Lower lobe of right lung (tissue), 2 donors: Measurements from ENCODE around the gene CASZ1. TPM values are rescaled to one million over a fixed set of nuclear protein-coding genes. Genes with fewer than 3 reads are reported as not detected.
A peak's percentile ranks its signal among the peaks of the same experiment; 100 is the strongest.

ENCODE experiments used
- ATAC-seq, 2 donors: fragments of 200-7000 bp; cut with Tn5 transposase; one replicate each; pipeline ENCODE4 v1.9.1; 2020 to 2022; ENCODE audit warnings: mild to moderate bottlenecking in 2 of 2, moderate library complexity in 2 of 2
- DNase-seq: peaks from one replicate; pipeline ENCODE4 v3.0.0-alpha.2; 2020
- H3K27ac ChIP-seq: fragments of 200-600 bp; one replicate; pipeline ENCODE4 v1.8.0; 2022
- H3K27me3 ChIP-seq: fragments of 200-600 bp; one replicate; pipeline ENCODE4 v1.8.0; 2022; ENCODE audit warnings: low read depth
- H3K36me3 ChIP-seq: fragments of 200-600 bp; one replicate; pipeline ENCODE4 v1.8.0; 2022; ENCODE audit warnings: mild to moderate bottlenecking
- H3K4me1 ChIP-seq: fragments of 200-600 bp; one replicate; pipeline ENCODE4 v1.8.0; 2022
- H3K4me3 ChIP-seq: fragments of 200-600 bp; one replicate; pipeline ENCODE4 v1.8.0; 2022; ENCODE audit warnings: mild to moderate bottlenecking
- H3K9me3 ChIP-seq: fragments of 200-600 bp; one replicate; pipeline ENCODE4 v1.8.0; 2022
- CTCF ChIP-seq: fragments of 200-600 bp; IDR thresholded peaks from one replicate; pipeline ENCODE4 v1.8.0; 2022; ENCODE audit warnings: antibody characterized with exemption, mild to moderate bottlenecking
- intact Hi-C: fragments of 100-400 bp; cut with DNase I; formaldehyde crosslinking; loops from one replicate; pipeline ENCODE4 v1.11.0; 2022
- total RNA-seq: library from RNA; stranded (reverse); fragmentation: NEBNext Ultra II Directional; extraction: Animal tissue kit (Norgen Biotek cat#: 25700); gene quantifications from one replicate; pipeline ENCODE4 v1.2.1, GENCODE V29; 2021
- donor health status: DM: no; HTN: yes; CAD: no; lungs with severe emphysema.

CASZ1 gene
- total RNA-seq, 1 donor from 2014 or later: 47.5 TPM

- Histone ChIP-seq H3K9me3 (no peaks in the 10 kb centered on the region), H3K36me3 (peaks cover 9% of the 10 kb centered on the region), H3K4me3 (no peak overlapping the region), H3K27ac (no peak overlapping the region), H3K27me3 (no peaks in the 10 kb centered on the region), H3K4me1 (peaks cover 16% of the 10 kb centered on the region)
- intact Hi-C loops: no loop called here
- DNase-seq (no peak), ATAC-seq (no peak)
- TF ChIP-seq CTCF: no peak
Observed at GRCh38 chr1:10701145-10701544, 95.3 kb downstream of the CASZ1 start.

GRCh38 chr1:10699470-10699835 is 97.0 kb downstream of the CASZ1 start:
- H3K27me3 ChIP-seq: no peaks in the 10 kb centered on the region
- no peak for ATAC-seq
- peaks cover 28% of the 10 kb centered on the region for H3K4me1 ChIP-seq
- no peak for TF ChIP-seq CTCF
- intact Hi-C loops: no loop called here
- H3K27ac ChIP-seq: peak overlapping the region; percentile 38
- H3K36me3 ChIP-seq: peaks cover 6% of the 10 kb centered on the region
- H3K4me3 ChIP-seq: no peak overlapping the region
- no peak for DNase-seq
- H3K9me3 ChIP-seq: no peaks in the 10 kb centered on the region

- peak in 1 of 2 donors; percentile 5 for ATAC-seq
- Histone ChIP-seq H3K4me1 (peaks cover 28% of the 10 kb centered on the region), H3K36me3 (peaks cover under 1% of the 10 kb centered on the region), H3K27me3 (no peaks in the 10 kb centered on the region), H3K27ac (peak overlapping the region; percentile 38), H3K9me3 (no peaks in the 10 kb centered on the region), H3K4me3 (no peak overlapping the region)
- no peak for TF ChIP-seq CTCF
- no peak for DNase-seq
- intact Hi-C loops: no loop called here
Observed at GRCh38 chr1:10698726-10699469, 97.5 kb downstream of the CASZ1 start.

GRCh38 chr1:10697621-10698160 is 98.8 kb downstream of the CASZ1 start:
- DNase-seq (no peak), ATAC-seq (no peak)
- intact Hi-C loops: no loop called here
- Histone ChIP-seq H3K4me3 (no peak overlapping the region), H3K27me3 (no peaks in the 10 kb centered on the region), H3K9me3 (no peaks in the 10 kb centered on the region), H3K27ac (no peak overlapping the region), H3K4me1 (peaks cover 34% of the 10 kb centered on the region), H3K36me3 (no peaks in the 10 kb centered on the region)
- no peak for TF ChIP-seq CTCF

- H3K4me1 ChIP-seq: peaks cover 41% of the 10 kb centered on the region
- H3K27me3 ChIP-seq: no peaks in the 10 kb centered on the region
- no peak overlapping the region for H3K4me3 ChIP-seq
- H3K9me3 ChIP-seq: no peaks in the 10 kb centered on the region
- intact Hi-C loops: no loop called here
- no peak for ATAC-seq
- no peak for DNase-seq
- no peak overlapping the region for H3K27ac ChIP-seq
- TF ChIP-seq CTCF: no peak
- H3K36me3 ChIP-seq: no peaks in the 10 kb centered on the region
Observed at GRCh38 chr1:10696977-10697376, 99.5 kb downstream of the CASZ1 start.
